Stimulated activated CD4-positive, alpha-beta T cell treated with anti-CD3 and anti-CD28 coated beads, Interleukin-4, amount 100 ng/mL, for 4 hours (primary cell): Measurements from ENCODE around the gene ZSWIM4.

Experiments
- DNase-seq, 2 experiments: peaks; one replicate each; pipeline ENCODE4 v3.0.0-alpha.2; 2020

Gene ZSWIM4

GRCh38 chr19:13876834-13877233, 81.6 kb downstream of the ZSWIM4 start, which contains the start of gene NANOS3:
Gene NANOS3 (plus strand): TSS chr19:13877134. CDS start chr19:13877249, 115 bp downstream.
- DNase-seq, result no peak

GRCh38 chr19:13877303-13877702, 82.1 kb downstream of the ZSWIM4 start:
- DNase-seq, result no peak

- DNase-seq, result peak; percentile 98 to 99
Observed at GRCh38 chr19:13880059-13881043, 85.1 kb downstream of the ZSWIM4 start.

GRCh38 chr19:13881251-13881691, 86.0 kb downstream of the ZSWIM4 start:
- DNase-seq, result peak in 1 of 2 experiments; percentile 28
